Epithelial cell of proximal tubule (primary cell): ENCODE measurements around the gene TRIM63. TPM values are rescaled to one million over a fixed set of nuclear protein-coding genes. Genes with fewer than 3 reads are reported as not detected.

Experiments used
- DNase-seq: peaks from one replicate; pipeline ENCODE4 v3.0.0-alpha.2; 2011; ENCODE audit warnings: low read depth
- H3K4me3 ChIP-seq: 2 replicates; pipeline ENCODE4 v1.5.1; 2011; ENCODE audit warnings: low read depth, mild to moderate bottlenecking, low read length
- total RNA-seq: library from RNA; depleted of rRNA; stranded (reverse); fragments of >200 nt; gene quantifications from 2 replicates; pipeline ENCODE4 v1.2.3, GENCODE V29; 2015
- TF ChIP-seq, protein P1 (sequence below): conservative IDR thresholded peaks from 2 replicates; pipeline ENCODE4 v1.5.1; 2012; ENCODE audit warnings: low read depth, mild to moderate bottlenecking, low read length

The TRIM63 gene
- total RNA-seq, 1 donor from 2014 or later: not detected

DNA sequence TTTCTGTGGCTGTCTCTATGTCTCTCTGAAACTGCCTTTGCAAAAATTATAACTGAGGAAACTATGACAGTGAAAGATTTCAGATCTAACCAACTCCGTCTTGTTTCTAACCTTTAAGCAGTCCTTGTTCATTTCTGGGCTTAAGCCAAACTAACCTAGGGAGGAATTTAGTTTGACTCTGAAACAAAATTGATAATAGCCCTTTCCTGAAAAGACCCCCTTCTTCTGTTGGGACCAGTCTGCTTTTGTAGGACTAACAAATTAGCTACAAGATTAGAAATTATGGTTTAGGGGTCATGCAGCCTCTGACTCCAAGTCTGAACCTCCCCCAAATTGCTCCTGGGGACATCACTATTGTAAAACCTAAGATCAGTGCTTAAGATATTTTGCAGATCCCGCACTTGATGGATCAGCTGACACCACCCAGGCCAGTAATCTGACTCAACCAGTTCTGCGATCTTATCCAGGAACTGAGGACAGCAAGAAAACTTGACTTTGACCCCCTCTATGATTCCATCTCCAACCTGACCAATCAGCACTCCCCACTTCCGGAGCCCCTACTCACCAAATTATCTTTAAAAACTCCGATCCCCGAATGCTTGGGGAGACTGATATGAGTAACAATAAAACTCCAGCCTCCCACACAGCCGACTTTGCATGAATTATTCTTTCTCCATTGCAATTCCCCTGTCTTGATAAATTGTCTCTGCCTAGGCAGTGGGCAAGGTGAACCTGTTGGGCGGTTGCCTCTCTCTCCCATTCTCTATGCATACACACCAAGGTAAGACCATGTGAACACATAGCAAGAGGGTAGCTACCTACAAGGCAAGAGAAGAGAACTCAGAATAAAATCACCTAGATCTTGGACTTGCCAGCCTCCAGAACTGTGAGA is 11.1 kb upstream of the TRIM63 start:
- no peak for DNase-seq
- no peak overlapping the region for H3K4me3 ChIP-seq
- TF ChIP-seq, protein P1, sequence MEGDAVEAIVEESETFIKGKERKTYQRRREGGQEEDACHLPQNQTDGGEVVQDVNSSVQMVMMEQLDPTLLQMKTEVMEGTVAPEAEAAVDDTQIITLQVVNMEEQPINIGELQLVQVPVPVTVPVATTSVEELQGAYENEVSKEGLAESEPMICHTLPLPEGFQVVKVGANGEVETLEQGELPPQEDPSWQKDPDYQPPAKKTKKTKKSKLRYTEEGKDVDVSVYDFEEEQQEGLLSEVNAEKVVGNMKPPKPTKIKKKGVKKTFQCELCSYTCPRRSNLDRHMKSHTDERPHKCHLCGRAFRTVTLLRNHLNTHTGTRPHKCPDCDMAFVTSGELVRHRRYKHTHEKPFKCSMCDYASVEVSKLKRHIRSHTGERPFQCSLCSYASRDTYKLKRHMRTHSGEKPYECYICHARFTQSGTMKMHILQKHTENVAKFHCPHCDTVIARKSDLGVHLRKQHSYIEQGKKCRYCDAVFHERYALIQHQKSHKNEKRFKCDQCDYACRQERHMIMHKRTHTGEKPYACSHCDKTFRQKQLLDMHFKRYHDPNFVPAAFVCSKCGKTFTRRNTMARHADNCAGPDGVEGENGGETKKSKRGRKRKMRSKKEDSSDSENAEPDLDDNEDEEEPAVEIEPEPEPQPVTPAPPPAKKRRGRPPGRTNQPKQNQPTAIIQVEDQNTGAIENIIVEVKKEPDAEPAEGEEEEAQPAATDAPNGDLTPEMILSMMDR: no peak

DNA sequence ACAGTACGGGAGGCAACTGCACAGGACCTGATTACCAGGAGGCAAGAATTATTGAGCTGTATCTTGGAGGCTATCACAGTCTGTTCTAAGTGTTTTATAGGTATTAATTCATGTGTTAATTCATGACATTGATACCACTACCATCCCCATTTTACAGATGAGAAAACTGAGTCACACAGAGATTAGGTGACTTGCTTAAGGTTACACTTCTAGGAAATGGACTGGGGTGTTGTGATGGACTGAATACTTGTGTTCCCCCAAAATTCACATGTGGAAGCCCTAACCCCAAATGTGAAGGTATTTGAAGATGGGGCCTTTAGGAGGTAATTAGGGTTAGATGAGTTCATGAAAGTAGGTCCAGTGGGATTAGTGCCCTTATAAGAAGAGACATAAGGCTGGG is 10.1 kb upstream of the TRIM63 start:
- TF ChIP-seq, protein P1: no peak
- H3K4me3 ChIP-seq: no peak overlapping the region
- no peak for DNase-seq

DNA sequence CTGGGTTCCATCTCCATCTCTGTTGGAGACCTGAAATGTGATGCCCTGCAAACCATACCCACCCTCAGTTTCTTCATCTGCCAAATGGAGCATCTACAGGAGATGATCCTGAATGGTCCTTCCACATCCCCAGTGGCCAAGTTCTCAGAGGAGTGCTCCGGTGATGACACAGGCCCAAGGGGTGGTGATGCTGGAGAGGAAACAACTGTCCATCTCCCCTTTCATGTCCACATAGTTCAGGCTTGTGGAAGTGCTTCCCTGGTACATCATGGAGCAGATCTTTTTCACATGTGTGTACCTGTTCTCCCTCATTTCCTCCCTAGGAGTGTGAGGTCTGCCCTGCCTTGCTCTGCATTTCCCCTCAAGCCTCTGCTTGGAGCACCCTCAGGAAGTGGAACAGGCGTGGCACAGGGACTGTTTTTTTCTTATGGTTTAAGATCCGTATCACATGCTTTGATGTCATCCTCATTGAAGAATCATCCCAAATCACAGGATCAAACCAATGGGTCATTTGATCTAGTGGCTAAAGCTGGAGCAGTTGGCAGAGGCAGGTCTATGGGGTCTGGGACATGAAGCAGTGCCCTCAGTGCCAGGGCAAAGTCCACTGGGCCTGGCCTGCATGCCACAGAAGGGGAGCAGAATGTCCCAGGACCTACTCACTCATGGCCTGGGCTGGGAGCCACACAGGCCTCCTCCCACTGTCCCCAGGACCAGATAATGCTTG is 8.2 kb upstream of the TRIM63 start:
- TF ChIP-seq, protein P1: no peak
- no peak for DNase-seq
- H3K4me3 ChIP-seq: no peak overlapping the region

DNA sequence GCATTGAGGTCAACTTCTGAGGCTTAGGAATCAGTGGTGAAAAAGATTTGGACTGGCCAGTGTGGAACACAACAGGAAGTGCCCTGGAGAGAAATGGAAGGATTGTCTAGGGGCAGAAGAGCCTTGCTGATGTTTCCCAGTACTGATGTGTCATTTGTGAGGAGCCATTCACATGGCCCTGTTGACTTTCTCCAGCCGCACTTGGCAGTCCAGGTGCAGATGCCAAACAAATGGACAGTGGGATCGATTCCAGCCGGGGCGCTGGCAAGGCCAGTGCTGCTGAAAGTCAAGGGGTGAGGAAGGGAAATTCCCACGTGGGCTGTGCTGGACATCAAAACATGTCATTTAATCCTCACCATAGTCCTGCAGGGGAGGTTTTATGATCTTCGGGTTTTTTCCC is 4.9 kb upstream of the TRIM63 start:
- TF ChIP-seq, protein P1: no peak
- no peak overlapping the region for H3K4me3 ChIP-seq
- DNase-seq: no peak

DNA sequence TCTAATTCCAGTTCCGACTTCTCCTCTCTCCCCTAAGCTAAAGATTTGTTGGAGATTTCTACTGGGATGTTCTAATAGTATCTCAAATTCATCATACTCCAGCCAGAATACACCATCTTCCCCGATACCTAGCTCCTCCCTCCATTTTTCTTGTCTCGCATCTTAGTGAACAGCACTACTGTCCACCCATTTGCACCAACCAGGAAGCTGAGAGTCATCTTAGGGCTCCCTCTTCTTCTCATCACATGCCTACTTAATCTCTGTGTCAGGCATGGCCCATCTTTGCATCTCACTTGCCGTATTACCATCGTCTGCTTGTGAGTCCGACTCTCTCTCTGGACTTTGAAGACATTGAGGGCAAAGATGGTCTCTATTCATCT is 3.5 kb upstream of the TRIM63 start:
- H3K4me3 ChIP-seq: no peak overlapping the region
- TF ChIP-seq, protein P1: no peak
- DNase-seq: no peak

DNA sequence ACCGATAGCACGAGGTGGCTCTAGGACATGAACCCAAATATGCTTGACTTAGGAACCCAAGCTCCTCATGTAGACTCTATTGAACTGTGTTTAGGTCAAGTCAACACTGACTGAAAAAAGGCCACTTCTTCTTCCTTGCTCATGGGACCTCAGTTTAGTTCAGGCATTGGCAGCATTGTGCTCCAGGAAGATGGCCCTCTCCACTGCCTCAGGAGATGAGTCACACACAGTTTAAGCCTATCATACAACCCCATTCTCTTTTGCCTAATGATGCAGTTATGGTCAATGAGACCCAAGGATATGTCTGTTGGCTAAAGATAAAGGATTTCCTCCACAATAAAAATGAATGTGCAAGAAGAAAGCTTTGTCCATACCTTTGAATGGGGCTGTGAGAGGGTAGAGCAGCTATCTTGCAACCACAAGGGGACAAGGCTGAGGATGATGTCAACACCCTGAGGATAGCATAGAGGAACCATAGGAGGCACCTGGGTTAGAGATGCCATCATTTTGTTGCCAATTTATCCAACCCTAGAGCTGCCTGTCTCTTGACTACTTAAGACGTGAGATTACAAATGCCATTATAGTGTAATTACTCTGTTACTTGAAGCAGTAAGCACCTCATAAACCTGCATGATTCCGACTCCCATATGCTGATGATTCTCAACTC is 3.0 kb upstream of the TRIM63 start:
- H3K4me3 ChIP-seq: no peak overlapping the region
- TF ChIP-seq, protein P1: no peak
- no peak for DNase-seq
